ENCODE results near the gene PRSS57.
"Not testable (repeated sequence)": the region's sequence is repeated elsewhere in the genome, so short reads cannot be mapped to it uniquely, and the experiment has no call there.

Gene PRSS57
- long read RNA-seq, partial matches to known transcripts, result 0 of 2 reads
- long read RNA-seq, other reads (novel, unspliced or antisense), result 0 of 2 reads

DNA sequence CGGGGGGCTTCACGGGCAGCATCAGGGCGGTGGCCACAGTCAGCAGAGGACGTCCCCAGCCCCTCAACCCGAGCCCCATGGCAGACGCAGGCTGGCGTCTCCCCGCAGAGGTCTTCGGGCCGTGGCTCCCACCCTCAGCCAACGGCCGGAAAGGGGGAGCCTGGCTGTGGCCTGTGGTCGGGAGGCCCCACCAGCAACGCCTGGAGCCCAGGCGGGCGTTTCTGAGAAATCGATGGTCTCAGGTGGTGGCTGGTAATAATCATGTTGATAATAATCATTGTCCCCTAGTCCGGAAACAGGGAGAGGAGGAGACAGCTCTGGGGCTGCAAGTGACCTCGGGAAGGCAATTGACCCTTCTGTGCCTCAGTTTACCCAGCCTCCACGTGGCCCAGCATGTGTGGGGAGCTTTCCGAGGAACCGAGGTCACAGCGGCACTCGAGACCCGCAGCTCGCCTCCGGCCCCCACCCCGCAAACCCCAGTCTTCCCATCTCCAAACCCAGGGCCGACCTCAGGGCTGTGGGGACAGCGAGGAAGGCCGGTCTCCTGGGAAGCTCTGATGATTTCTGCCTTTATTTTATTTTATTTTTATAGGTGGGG is at the start of gene PRSS57:
PRSS57 (minus strand) TSS at position 101 of the 598 bp plus-strand sequence; CDS start at position 79, 22 bp downstream.
- DNase-seq (ENCODE audit: low read depth in 1 of 2, low spot score in 1 of 2), result peak in 1 of 2 experiments; percentile 58
- Histone ChIP-seq H3K27me3 (ENCODE audit: insufficient read depth, poor library complexity, severe bottlenecking) (no peaks in the 10 kb centered on the region), H3K27ac (replicated peaks) (peak within 1 kb of the TSS; percentile 97), H3K4me3 (replicated peaks; ENCODE audit: insufficient read depth, low read length) (no peak within 1 kb of the TSS)
- TF ChIP-seq, protein P1, sequence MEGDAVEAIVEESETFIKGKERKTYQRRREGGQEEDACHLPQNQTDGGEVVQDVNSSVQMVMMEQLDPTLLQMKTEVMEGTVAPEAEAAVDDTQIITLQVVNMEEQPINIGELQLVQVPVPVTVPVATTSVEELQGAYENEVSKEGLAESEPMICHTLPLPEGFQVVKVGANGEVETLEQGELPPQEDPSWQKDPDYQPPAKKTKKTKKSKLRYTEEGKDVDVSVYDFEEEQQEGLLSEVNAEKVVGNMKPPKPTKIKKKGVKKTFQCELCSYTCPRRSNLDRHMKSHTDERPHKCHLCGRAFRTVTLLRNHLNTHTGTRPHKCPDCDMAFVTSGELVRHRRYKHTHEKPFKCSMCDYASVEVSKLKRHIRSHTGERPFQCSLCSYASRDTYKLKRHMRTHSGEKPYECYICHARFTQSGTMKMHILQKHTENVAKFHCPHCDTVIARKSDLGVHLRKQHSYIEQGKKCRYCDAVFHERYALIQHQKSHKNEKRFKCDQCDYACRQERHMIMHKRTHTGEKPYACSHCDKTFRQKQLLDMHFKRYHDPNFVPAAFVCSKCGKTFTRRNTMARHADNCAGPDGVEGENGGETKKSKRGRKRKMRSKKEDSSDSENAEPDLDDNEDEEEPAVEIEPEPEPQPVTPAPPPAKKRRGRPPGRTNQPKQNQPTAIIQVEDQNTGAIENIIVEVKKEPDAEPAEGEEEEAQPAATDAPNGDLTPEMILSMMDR (IDR thresholded peaks at IDR 0.05; ENCODE audit: insufficient read depth, low read length), result no peak
- peak; percentile 13; the same call in 1 of the 2 replicates for TF ChIP-seq POLR2AphosphoS5 (IDR thresholded peaks at IDR 0.05; ENCODE audit: low read depth)

DNA sequence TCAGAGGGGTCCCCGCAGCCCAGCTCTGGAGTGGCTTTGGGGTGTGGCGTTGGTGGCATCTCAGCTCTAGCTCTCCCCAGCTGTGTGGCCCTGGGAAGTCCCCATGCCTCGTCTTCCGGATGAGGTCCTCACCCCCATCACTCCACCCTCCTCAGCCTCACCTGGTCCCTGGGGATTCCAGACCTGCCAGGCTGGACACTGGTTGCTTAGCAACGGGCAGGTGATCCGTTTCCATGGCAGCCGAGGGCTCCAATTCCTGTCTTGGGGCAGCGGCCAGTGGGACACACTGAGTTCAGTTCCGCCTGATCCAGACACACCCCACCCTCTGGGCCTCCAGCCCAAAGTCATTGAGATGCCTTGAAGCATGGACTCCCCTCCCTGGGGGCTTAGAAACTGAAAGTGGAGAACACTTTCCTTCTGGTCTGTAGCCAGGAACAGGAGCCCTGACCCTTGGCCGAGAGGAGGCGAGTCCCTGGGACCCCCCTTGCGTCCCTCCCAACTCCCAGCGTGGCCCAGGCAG is 48.0 kb upstream of the PRSS57 start:
- H3K27me3 ChIP-seq (ENCODE audit: insufficient read depth, poor library complexity, severe bottlenecking), result no peaks in the 10 kb centered on the region

GRCh38 chr19:742540-743075 is 47.4 kb upstream of the PRSS57 start:
- TF ChIP-seq SPI1 (IDR thresholded peaks at IDR 0.05; ENCODE audit: borderline replicate concordance, low read depth), result no peak
- TF ChIP-seq, protein P1 (IDR thresholded peaks at IDR 0.05; ENCODE audit: insufficient read depth, low read length), result no peak
- no peak for TF ChIP-seq GABPA (IDR thresholded peaks at IDR 0.05; ENCODE audit: low read depth)
- TF ChIP-seq POLR2AphosphoS5 (IDR thresholded peaks at IDR 0.05; ENCODE audit: low read depth), result no peak
- TF ChIP-seq, protein P2, sequence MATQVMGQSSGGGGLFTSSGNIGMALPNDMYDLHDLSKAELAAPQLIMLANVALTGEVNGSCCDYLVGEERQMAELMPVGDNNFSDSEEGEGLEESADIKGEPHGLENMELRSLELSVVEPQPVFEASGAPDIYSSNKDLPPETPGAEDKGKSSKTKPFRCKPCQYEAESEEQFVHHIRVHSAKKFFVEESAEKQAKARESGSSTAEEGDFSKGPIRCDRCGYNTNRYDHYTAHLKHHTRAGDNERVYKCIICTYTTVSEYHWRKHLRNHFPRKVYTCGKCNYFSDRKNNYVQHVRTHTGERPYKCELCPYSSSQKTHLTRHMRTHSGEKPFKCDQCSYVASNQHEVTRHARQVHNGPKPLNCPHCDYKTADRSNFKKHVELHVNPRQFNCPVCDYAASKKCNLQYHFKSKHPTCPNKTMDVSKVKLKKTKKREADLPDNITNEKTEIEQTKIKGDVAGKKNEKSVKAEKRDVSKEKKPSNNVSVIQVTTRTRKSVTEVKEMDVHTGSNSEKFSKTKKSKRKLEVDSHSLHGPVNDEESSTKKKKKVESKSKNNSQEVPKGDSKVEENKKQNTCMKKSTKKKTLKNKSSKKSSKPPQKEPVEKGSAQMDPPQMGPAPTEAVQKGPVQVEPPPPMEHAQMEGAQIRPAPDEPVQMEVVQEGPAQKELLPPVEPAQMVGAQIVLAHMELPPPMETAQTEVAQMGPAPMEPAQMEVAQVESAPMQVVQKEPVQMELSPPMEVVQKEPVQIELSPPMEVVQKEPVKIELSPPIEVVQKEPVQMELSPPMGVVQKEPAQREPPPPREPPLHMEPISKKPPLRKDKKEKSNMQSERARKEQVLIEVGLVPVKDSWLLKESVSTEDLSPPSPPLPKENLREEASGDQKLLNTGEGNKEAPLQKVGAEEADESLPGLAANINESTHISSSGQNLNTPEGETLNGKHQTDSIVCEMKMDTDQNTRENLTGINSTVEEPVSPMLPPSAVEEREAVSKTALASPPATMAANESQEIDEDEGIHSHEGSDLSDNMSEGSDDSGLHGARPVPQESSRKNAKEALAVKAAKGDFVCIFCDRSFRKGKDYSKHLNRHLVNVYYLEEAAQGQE (IDR thresholded peaks at IDR 0.05; ENCODE audit: insufficient replicate concordance, low read depth), result no peak
- DNase-seq (ENCODE audit: low read depth in 1 of 2, low spot score in 1 of 2), result no peak
- Histone ChIP-seq H3K4me3 (replicated peaks; ENCODE audit: insufficient read depth, low read length) (no peak overlapping the region), H3K27ac (replicated peaks) (no peak overlapping the region), H3K27me3 (ENCODE audit: insufficient read depth, poor library complexity, severe bottlenecking) (no peaks in the 10 kb centered on the region)

More for the DNA sequence above, 48.0 kb upstream of the PRSS57 start:
- TF ChIP-seq SPI1 (IDR thresholded peaks at IDR 0.05; ENCODE audit: borderline replicate concordance, low read depth) (no peak), GABPA (IDR thresholded peaks at IDR 0.05; ENCODE audit: low read depth) (no peak), POLR2AphosphoS5 (IDR thresholded peaks at IDR 0.05; ENCODE audit: low read depth) (no peak)
- TF ChIP-seq, protein P1 (IDR thresholded peaks at IDR 0.05; ENCODE audit: insufficient read depth, low read length), result no peak
- Histone ChIP-seq H3K4me3 (replicated peaks; ENCODE audit: insufficient read depth, low read length) (no peak overlapping the region), H3K27ac (replicated peaks) (no peak overlapping the region)
- no peak for DNase-seq (ENCODE audit: low read depth in 1 of 2, low spot score in 1 of 2)

DNA sequence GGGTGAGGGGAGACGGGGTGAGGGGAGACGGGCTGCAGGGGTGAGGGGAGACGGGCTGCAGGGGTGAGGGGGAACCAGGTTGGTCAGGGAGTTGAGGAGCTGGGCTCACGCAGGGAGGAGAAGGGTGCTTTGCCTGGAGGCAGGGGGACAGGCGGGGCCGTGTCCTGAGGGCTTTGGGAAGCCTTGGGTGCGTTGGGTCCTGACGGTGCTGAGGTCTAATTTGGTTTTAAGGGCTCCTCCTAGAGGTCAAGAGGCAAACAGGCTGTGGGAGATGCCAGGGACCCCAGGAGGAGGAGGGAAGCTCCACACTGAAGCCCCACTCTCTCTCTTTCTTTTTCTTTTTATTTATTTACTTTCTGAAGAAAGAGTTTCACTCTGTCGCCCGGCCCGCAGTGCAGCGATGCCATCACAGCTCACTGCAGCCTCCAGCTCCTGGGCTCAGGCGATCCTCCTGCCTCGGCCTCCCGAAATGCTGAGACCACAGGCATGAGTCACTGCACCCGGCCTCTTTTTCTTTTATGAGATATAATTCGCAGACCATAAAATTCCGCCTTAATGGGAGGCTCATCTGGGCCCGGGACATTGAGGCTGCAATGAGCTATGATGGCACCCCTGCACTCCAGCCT is 46.4 kb upstream of the PRSS57 start:
- Histone ChIP-seq H3K27me3 (ENCODE audit: insufficient read depth, poor library complexity, severe bottlenecking) (no peaks in the 10 kb centered on the region), H3K4me3 (replicated peaks; ENCODE audit: insufficient read depth, low read length) (no peak overlapping the region), H3K27ac (replicated peaks) (no peak overlapping the region)
- peak in 1 of 2 experiments; percentile 42 for DNase-seq (ENCODE audit: low read depth in 1 of 2, low spot score in 1 of 2)
- no peak for TF ChIP-seq GABPA (IDR thresholded peaks at IDR 0.05; ENCODE audit: low read depth)
- no peak for TF ChIP-seq SPI1 (IDR thresholded peaks at IDR 0.05; ENCODE audit: borderline replicate concordance, low read depth)
- TF ChIP-seq, protein P2 (IDR thresholded peaks at IDR 0.05; ENCODE audit: insufficient replicate concordance, low read depth), result no peak
- TF ChIP-seq, protein P1 (IDR thresholded peaks at IDR 0.05; ENCODE audit: insufficient read depth, low read length), result peak; percentile 16

DNA sequence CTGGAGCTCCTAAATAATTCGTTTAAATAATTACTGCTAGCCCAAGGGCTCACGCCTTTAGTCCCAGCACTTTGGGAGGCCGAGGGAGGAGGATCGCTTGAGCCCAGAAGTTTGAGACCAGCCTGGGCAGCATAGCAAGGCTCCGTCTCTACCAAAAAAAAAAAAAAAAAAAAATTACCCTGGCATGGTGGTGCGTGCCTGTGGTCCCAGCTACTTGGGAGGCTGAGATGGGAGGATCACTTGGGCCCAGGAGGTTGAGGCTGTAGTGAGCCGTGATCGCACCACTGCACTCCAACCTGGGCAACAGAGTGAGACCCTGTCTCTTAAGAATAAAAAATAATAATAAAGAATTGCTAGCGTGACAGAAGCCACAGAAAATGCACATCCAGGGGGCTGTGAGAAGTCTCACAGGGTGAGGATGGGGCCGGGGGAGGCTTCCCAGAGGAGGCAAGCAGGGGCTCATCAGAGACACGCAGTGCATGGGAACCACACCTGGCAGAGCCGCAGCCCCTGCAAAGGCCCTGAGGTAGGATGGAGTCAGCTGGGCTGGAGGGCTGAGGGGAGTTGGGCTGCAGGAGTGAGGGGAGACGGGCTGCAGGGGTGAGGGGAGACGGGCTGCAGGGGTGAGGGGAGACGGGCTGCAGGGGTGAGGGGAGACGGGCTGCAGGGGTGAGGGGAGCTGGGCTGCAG is 45.7 kb upstream of the PRSS57 start:
- H3K4me3 ChIP-seq (replicated peaks; ENCODE audit: insufficient read depth, low read length); H3K27ac ChIP-seq (replicated peaks); DNase-seq (ENCODE audit: low read depth in 1 of 2, low spot score in 1 of 2); H3K27me3 ChIP-seq (ENCODE audit: insufficient read depth, poor library complexity, severe bottlenecking): not testable (repeated sequence)
